ENCODE measurements around the gene DAPK2.

DNA sequence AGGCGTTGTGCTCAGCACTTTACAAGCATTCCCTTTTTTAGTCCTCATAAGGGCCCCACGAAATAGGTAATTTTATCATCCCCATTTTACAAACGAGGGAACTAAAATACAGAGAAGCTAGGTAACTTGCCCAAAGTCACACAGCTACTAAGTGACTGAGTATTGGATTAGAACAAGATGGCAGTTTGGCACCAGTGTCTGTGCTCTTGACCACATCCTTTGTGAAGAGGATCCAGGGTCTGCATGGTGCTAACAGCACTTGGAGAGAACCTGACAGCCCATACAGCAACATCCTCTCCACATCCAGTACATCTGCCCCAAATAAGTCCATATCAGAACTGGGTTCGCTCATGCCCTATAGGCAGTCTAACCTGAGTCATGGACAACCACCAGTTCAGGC is 21.8 kb upstream of the DAPK2 start:
- TF ChIP-seq, protein P1, sequence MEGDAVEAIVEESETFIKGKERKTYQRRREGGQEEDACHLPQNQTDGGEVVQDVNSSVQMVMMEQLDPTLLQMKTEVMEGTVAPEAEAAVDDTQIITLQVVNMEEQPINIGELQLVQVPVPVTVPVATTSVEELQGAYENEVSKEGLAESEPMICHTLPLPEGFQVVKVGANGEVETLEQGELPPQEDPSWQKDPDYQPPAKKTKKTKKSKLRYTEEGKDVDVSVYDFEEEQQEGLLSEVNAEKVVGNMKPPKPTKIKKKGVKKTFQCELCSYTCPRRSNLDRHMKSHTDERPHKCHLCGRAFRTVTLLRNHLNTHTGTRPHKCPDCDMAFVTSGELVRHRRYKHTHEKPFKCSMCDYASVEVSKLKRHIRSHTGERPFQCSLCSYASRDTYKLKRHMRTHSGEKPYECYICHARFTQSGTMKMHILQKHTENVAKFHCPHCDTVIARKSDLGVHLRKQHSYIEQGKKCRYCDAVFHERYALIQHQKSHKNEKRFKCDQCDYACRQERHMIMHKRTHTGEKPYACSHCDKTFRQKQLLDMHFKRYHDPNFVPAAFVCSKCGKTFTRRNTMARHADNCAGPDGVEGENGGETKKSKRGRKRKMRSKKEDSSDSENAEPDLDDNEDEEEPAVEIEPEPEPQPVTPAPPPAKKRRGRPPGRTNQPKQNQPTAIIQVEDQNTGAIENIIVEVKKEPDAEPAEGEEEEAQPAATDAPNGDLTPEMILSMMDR (conservative IDR thresholded peaks at IDR 0.05; ENCODE audit: low read depth, low read length): no peak
- no peak for TF ChIP-seq EZH2 (IDR thresholded peaks at IDR 0.05; ENCODE audit: low read length, unreplicated experiment)
- TF ChIP-seq EZH2phosphoT487 (IDR thresholded peaks at IDR 0.05; ENCODE audit: borderline replicate concordance, low read length): no peak
